PC-9 (cell line): Measurements from ENCODE around the gene INS. TPM values are rescaled to one million over a fixed set of nuclear protein-coding genes. Genes with fewer than 3 reads are reported as not detected.

Source experiments
- BruUV-seq: library from RNA; stranded (reverse); fragments of 400-500 nt; replicated peaks from 2 replicates; lab custom pipeline; 2021; lab: Mats Ljungman, UMichigan
- CTCF ChIA-PET: fragments of 300-600 bp; sonication (Branson Sonifier 250); formaldehyde crosslinking; loops from one replicate; lab custom pipeline; 2022; ENCODE audit warnings: antibody characterized with exemption; lab: Charles Lee
- POLR2A ChIA-PET: fragments of 300-600 bp; sonication (Branson Sonifier 250); formaldehyde crosslinking; loops from one replicate; lab custom pipeline; 2022; ENCODE audit warnings: antibody characterized with exemption; ENCODE audit not compliant: unreplicated experiment; lab: Charles Lee
- DNase-seq, 2 experiments: peaks; one replicate each; pipeline versions ENCODE4 v3.0.0 to v3.0.0-alpha.2; 2015 to 2022; ENCODE audit warnings: mixed read lengths in 1 of 2
- H2AFZ ChIP-seq: fragments of 200-600 bp; sonication (generic); 2 replicates; pipeline ENCODE4 v1.8.1; 2017; ENCODE audit warnings: antibody characterized with exemption
- H3F3A ChIP-seq: fragments of 200-600 bp; sonication (generic); 2 replicates; pipeline ENCODE4 v1.8.1; 2017; ENCODE audit warnings: antibody characterized with exemption, mild to moderate bottlenecking, low read depth; ENCODE audit not compliant: insufficient read depth
- H3K27ac ChIP-seq: fragments of 200-600 bp; sonication (generic); 2 replicates; pipeline ENCODE4 v1.6.1; 2016; ENCODE audit warnings: mixed run types
- H3K27me3 ChIP-seq: fragments of 200-600 bp; sonication (generic); 2 replicates; pipeline ENCODE4 v1.6.1; 2016; ENCODE audit warnings: low read depth, mixed run types; ENCODE audit not compliant: insufficient read depth
- H3K36me3 ChIP-seq: fragments of 200-600 bp; sonication (generic); 2 replicates; pipeline ENCODE4 v1.6.1; 2016; ENCODE audit warnings: low read depth, mixed run types
- H3K4me1 ChIP-seq: fragments of 200-600 bp; sonication (generic); replicated peaks from 2 replicates; pipeline ENCODE4 v1.6.1; 2016; ENCODE audit warnings: mixed run types; ENCODE audit not compliant: insufficient read depth
- H3K4me2 ChIP-seq: fragments of 200-600 bp; sonication (generic); 2 replicates; pipeline ENCODE4 v1.6.1; 2017; ENCODE audit warnings: mixed run types
- H3K4me3 ChIP-seq: fragments of 200-600 bp; sonication (generic); 2 replicates; pipeline ENCODE4 v1.6.1; 2016; ENCODE audit warnings: mixed run types
- H3K79me2 ChIP-seq: fragments of 200-600 bp; sonication (generic); 2 replicates; pipeline ENCODE4 v1.6.1; 2017; ENCODE audit warnings: low read depth, mixed run types
- H3K9me2 ChIP-seq: fragments of 200-600 bp; sonication (generic); 2 replicates; pipeline ENCODE4 v1.8.1; 2017; ENCODE audit warnings: mild to moderate bottlenecking; ENCODE audit not compliant: insufficient read depth
- H3K9me3 ChIP-seq: fragments of 200-600 bp; sonication (generic); 2 replicates; pipeline ENCODE4 v1.8.1; 2016; ENCODE audit warnings: low read depth; ENCODE audit not compliant: insufficient read depth
- H4K20me1 ChIP-seq: fragments of 200-600 bp; sonication (generic); 2 replicates; pipeline ENCODE4 v1.8.1; 2017; ENCODE audit not compliant: insufficient read depth
- CTCF ChIP-seq: fragments of 200-600 bp; sonication (generic); conservative IDR thresholded peaks from 2 replicates; pipeline ENCODE4 v1.6.1; 2017; ENCODE audit warnings: mixed run types, antibody characterized with exemption, mild to moderate bottlenecking, moderate library complexity
- EZH2 ChIP-seq: fragments of 200-600 bp; sonication (generic); IDR thresholded peaks from 2 replicates; pipeline ENCODE4 v1.8.0; 2017; ENCODE audit warnings: antibody characterized with exemption, low read depth
- intact Hi-C: fragments of 100-400 bp; cut with micrococcal nuclease; formaldehyde crosslinking; loops from one replicate; pipeline ENCODE4 v1.10.0; 2022; ENCODE audit not compliant: unreplicated experiment
- total RNA-seq: library from RNA; stranded (reverse); gene quantifications from 2 replicates; pipeline ENCODE4 v1.2.3, GENCODE V29; 2021

Gene INS
- total RNA-seq, 1 experiment from 2014 or later = not detected

- Histone ChIP-seq H3F3A (no peaks in the 10 kb centered on the region), H3K27ac (no peak overlapping the region), H3K79me2 (no peaks in the 10 kb centered on the region), H3K9me2 (no peaks in the 10 kb centered on the region), H3K4me1 (no peaks in the 10 kb centered on the region; the same call in 1 of the 2 replicates), H3K27me3 (no peaks in the 10 kb centered on the region), H4K20me1 (no peaks in the 10 kb centered on the region), H2AFZ (no peak overlapping the region), H3K36me3 (no peaks in the 10 kb centered on the region), H3K4me2 (no peak overlapping the region), H3K9me3 (no peaks in the 10 kb centered on the region), H3K4me3 (no peak overlapping the region)
- DNase-seq = no peak
- TF ChIP-seq EZH2 (no peak), CTCF (no peak)
- POLR2A ChIA-PET = no interaction called here
- CTCF ChIA-PET = no interaction called here
- intact Hi-C loops = loop anchor here (10.0 kb wide), 1 partner anchor 135 kb away; no protein-coding TSS in a partner anchor
- BruUV-seq = no TSS peak
These were observed 1.2 kb downstream of the INS start for GRCh38 chr11:2159536-2160413.

GRCh38 chr11:2158966-2159365 lies 2.0 kb downstream of the INS start:
- Histone ChIP-seq H3K4me1 (no peaks in the 10 kb centered on the region), H3K36me3 (no peaks in the 10 kb centered on the region), H3K4me2 (no peak overlapping the region), H3K27me3 (no peaks in the 10 kb centered on the region), H3F3A (no peaks in the 10 kb centered on the region), H3K4me3 (no peak overlapping the region), H3K9me2 (no peaks in the 10 kb centered on the region), H2AFZ (no peak overlapping the region), H3K9me3 (no peaks in the 10 kb centered on the region), H3K27ac (no peak overlapping the region), H3K79me2 (no peaks in the 10 kb centered on the region), H4K20me1 (no peaks in the 10 kb centered on the region)
- ChIA-PET POLR2A (no interaction called here), CTCF (no interaction called here)
- no peak for DNase-seq
- TF ChIP-seq EZH2 (no peak), CTCF (no peak)
- no TSS peak for BruUV-seq
- intact Hi-C loops = no loop called here

- no peaks in the 10 kb centered on the region for H4K20me1 ChIP-seq
- H3K4me1 ChIP-seq = no peaks in the 10 kb centered on the region
- H3K4me2 ChIP-seq = no peak overlapping the region
- no peaks in the 10 kb centered on the region for H3K79me2 ChIP-seq
- no TSS peak for BruUV-seq
- H3K27me3 ChIP-seq = no peaks in the 10 kb centered on the region
- no peaks in the 10 kb centered on the region for H3K36me3 ChIP-seq
- H3K27ac ChIP-seq = no peak overlapping the region
- no peaks in the 10 kb centered on the region for H3K9me2 ChIP-seq
- no peak overlapping the region for H3K4me3 ChIP-seq
- H3K9me3 ChIP-seq = no peaks in the 10 kb centered on the region
- POLR2A ChIA-PET = no interaction called here
- H2AFZ ChIP-seq = no peak overlapping the region
- CTCF ChIA-PET = interaction anchor here (0.6 kb wide), 1 partner anchor 1084 kb away, joined by 3 read pairs; no protein-coding TSS in a partner anchor
- no peak for DNase-seq
- TF ChIP-seq CTCF = no peak
- TF ChIP-seq EZH2 = no peak
- intact Hi-C loops = no loop called here
- H3F3A ChIP-seq = no peaks in the 10 kb centered on the region
These were observed 2.7 kb downstream of the INS start for GRCh38 chr11:2158296-2158737.
